NCI-H510A treated with DMSO at 0.1 percent for 48 hours (cell line): ENCODE results near the gene RGS8.

Experiments used
- DNase-seq: peaks from one replicate; lab custom pipeline; 2025; lab: John Stamatoyannopoulos, UW

Gene RGS8

DNA sequence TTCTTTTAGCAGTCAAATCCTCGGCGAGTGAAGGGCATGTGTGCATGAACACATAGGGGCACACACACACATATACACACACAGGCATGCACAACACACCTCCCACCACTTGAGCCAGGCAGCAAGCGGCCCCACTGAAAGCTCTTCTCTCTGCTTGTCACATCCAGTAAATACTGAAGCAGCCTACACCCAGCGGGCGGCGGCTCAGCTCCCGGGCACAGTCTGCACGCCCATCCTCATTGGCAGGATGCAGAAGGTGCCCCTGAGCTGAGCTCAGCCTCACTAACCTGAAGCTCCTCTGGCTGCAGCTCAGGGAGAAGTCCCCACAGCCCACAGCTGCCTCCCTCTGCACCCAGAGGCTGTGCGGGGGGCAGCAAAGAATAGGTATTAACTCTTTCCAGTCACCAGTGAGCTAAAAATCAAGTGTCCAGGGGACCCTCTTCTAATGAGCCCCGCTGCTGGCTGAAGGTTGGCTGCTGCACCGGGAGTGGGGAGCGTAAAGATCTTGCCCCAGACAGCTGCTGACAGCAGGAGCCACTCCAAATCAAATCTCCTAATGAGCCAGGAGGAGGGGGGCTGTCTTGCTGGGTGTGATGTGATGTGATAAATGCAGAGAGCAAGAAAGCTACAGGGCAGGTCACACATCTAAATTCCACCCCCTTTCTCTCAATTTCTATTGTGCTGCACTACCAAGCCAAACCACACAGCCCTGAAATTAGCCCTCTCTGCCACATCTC, 12.5 kb downstream of the RGS8 start:
- peak; percentile 79 for DNase-seq

DNA sequence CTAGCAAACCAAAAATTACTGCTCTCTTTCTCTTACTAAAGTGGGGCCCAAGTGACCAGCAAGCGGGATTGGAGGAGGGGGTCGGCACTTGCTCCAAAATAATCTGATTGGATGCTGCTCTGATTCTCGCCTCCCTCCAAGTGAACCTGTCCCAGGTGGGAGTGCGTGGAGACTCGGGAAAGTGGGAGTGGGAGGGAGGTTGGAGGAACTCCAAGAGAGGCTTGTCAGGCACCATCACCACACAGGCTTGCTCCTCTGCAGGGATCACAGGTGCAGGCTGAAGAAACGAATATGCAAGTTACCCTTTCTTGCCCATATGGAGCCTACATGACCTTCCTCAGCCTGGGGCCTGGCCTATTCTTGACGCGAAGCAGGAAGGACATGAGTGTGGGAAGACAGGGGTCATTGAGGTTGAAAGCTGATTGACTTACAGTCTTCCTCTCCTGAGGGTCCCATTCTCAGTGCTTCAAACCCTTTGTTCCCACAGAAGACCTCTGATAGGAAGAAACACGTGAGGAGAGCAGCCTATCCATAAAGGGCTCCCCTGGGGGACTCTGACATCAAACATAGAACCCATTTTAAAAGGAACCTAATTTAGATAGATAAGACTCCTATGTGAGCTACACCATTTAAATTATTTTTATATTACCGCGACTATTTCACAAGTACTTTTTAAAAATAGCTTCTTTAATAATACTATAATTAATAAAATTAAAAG, 14.2 kb downstream of the RGS8 start:
- DNase-seq = no peak

DNA sequence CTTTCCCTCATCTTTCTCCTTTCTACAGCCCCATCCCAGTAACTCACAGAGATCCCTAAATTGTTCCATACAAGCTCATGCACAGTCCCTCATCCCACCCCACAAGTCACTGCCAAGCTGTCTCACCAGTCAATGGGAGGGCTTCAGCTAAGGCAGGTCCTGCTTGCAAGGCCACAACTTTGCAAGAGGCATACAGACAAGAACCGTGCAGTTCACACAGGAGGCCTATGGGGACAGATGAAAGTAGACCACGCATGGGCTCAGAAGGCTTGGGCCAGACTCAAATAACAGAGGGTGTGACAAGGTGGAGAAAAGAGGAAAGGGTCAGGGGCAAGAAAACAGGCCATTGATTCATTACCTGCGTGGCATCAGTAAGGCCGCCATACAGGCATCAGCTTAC, 15.1 kb downstream of the RGS8 start:
- no peak for DNase-seq

DNA sequence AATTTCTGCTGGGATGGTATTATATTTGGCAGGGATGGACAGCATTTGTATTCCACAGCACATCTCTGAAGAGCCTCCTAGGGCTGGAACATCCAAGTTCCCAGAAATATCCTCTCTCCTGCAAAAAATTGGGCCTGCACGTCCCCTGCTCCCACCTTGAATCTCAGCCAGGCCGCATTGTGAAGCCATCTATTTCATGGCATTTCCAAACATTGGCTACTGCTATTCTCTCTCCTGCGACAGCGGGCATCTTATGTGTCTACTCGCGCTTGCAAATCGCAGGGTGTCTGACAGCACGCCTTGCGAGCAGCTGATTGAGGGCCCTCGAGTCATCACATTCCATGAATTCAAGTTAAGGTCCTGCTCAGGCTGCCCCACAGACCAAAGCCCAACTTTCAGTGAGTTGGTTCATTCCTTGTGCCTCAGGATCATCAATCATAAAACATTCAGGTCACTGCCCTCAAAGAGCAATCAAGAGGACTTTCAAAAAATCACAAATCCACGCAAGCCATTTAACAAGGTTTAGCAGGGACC, 15.8 kb downstream of the RGS8 start:
- DNase-seq = no peak

DNA sequence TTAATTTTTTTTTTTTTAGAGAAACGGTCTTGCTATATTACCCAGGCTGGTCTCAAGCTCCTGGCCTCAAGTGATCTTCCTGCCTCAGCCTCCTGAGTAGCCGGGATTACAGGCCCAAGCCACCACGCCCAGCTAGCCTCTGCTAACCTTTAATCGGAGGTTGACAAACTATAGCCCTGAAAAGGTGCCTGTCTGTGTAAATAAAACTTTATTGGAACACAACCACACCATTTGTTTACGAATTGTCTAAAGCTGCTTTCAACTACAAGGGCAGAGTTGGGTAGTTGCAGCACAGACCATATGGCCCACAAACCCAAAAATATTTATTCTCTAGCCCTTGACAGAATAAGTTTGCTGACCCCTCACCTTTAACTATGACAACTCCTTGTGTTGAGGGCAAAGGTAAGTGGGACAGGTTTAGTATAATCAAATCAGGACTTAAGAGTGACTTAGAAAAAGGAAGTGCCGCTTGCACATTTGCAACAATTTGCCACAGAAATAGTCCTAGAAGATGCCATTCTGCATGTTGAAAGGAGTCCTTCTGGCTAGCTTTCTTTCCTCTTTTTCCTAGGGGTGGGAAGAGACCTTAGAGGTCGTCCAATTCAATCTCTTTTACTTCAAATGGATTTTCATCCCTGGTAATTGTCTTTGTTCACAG, 16.4 kb downstream of the RGS8 start:
- no peak for DNase-seq

DNA sequence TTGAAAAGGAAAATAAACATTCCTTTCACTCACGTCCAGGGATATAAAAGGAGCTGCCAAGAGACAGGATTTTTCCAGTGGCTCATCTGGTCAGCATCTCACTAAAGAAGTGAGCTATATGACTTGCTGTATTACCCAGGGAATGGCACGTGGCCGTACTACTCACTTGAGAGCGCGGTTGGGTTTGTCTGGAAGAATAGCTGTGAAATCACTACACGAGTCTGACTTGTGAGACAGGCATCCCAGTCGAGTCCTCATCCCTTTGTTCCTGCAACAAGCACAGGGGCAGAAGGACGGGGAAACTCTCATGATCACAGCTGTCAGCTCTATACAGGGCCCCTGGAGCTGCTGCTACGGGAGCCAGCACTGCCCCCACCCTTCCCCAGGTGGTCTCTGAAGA, 17.7 kb downstream of the RGS8 start:
- no peak for DNase-seq

DNA sequence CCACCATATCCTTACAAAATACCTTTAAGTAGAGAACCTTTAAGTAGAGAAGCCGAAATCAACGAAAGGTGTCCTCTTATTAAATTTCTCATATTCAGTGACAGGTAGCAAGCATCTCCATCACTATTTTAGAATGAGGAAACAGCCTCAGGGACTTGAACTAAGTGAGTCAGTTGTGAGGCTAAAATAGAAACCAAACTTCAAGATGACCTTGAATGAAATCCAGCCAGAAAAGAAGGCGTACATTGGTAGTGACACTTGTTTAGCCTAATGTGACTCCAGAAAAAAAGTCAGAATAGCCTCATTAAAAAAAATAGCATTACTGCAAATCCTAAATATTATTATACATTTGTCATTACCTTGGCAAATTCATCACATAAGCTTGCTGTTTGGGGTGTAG, 20.1 kb downstream of the RGS8 start:
- no peak for DNase-seq

DNA sequence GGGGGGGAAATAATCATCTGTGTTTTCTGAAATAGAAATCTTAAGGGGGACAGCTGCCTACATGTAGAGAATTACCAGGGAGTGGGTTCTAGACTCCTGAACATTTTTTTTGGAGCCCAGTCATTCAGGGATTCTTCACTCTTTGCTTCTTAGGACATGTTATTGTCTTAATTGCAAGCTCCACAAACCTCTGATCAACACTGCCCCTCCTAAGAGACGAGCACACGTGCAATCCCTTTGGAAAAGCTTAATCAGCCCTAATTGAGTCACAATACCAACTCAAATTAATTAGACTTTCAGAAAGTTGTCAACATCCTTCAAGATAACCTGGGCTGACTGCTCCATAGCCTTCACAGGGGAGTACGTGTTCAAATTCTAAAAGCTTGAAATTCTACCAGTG, 21.4 kb downstream of the RGS8 start:
- DNase-seq = no peak

DNA sequence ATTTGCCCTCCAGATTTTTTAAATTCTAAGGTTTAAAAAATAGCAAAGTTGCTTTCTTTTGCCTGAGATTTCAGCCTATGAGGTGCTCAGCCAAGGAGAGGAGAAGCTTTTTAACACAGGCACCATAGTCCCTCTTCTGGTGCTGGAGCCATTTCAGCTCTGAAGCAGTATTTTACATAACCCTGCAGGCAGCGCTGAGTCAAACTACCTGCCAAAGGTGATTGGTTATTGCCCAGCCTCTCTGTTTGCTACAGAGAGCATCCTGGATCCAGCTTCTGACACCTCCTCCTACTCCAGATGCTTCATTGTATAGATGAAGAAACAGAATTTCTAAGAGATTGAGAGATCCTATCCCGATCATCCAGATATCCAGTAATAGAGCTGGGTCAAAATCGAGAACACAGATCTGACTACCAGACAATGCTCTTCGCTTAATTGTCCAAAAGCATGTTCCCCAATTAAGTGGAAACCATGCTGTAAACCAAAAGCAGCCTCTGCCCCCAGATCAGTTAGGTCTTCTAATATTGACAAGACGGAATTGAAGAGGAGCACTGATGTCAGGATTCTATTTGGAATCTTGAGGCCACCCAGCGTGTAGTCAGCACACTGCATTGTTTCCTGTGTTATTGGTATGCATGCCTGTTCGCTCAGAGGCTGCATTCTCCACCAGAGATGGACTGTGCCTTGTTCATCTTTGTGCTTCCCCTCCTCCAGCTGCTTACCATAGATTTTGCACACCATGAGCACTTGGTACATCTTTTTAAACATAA, 22.1 kb downstream of the RGS8 start:
- peak; percentile 71 for DNase-seq

DNA sequence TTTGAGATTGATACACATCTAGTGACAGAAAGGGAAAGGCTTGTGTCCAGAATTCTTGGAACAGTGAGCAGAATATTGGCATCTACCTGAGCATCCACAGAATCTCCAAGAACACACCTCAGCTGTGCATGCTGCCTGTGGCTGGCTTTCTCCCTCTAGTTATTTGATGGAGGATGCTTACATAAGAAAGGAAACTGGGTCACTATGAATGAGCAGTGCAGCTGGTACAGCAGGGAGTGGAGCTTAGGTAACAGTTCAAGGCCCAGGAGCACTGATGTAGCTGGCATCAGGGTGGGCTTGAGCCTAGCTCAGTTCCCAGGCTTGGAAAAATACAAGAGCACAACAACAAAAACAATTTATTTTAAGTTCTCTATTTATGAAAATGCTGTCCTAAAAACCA, 26.3 kb downstream of the RGS8 start:
- DNase-seq = no peak

DNA sequence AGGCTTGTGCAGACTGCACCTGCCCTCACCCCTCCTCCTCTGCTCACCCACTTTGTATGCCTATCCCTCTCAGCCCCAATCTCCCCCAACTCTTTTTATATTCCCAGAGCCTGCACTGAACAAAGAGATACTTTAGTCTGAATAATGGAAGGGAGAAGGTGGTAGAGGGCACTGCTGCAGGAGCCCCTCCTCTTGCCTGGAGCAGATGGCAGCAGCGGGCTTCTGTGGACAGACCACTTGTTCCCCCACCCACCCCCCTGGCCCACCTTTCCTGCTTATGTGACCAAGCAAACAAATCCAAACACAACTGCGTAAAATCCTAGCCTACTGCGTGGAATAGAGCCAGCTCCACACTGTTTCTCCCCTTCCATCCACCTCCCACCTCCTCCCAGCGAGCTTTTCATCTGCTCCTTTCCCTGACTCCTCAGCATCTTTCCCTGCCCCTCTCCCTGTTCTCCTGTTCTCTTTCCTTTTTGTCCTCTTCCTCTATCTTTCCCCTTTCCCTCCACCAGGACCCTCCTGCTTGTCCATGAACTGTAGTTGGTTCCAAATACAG, 27.5 kb downstream of the RGS8 start:
- DNase-seq = no peak

DNA sequence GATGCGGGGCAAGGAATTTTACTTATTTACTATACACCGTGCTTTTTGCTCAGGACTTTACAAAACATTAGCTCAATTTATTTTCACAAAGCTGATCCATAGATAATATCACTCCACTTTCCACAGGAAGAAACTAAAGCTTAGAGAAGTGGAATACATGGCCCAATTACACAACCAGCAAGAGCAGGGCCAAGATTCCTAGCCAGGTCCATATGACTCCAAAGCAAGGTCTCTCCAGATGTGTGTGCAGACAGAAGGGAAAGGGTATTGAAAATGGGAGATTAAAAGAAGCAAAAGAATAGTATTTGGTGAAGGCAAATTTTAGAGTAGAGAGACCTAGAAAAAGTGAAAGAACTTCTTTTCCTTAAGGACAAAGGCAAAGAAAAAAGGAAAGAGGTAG, 30.4 kb downstream of the RGS8 start:
- no peak for DNase-seq

DNA sequence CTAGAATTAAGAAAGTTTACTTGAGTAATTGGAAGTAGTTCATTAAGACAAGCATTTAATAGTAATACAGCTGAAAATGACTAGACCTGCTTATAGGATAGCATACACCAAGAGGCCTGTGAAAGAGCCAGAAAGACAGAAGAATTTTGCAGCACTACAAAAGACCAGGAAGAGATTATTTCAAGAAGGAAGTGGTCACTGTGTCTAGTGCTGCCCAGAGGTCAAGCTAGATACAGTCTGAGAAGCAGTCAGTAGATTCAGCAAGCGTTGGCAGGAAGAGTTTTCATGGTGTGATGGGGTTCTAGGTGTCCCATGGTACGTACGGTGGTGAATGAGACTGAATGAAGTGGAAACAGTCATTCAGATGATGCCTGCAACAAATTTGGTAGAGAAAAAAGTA, 31.5 kb downstream of the RGS8 start:
- DNase-seq = no peak

DNA sequence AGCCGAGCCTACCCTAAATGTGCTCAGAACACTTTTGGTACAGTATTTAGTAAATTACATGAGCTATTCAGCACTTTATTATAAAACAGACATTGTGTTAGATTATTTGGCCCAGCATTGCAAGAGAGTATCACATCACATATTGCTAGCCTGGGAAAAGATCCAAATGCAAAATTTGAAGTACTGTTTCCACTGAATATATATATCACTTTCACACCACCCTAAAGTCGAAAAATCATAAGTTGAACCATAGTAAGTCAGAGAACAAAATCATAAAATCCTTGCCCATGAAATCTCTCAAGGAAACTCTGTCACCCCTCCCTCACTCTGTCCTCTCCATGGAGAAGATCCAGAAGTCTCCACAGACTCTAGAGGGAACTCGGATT, 33.1 kb downstream of the RGS8 start:
- DNase-seq = no peak

DNA sequence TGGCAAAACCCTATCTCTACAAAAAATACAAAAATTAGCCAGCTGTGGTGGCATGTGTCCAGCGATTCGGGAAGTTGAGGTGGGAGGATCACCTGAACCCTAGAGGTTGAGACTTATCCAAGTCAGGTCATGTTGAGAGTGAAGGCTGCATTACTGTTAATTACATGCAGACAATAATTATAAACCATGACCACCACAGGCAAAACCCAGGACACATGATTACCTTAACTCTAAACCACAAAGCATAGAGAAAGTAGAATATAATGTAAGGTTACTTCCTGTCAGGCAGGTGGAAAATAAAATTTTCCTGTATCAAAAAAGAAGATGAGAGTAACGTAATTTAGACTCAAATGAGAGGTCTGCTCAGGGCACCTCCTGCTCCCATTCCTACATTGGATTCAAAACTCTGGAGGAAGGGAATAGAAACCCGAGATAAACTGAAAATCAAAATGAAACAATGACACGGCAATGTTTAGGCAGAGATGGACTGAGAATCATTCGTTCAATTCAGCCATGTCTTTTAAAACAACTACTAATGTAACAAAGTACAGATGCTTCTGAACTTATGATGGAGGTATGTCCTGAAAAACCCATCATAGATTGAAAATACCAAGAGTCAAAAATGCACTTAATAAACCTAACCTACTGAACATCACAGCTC, 33.6 kb downstream of the RGS8 start:
- DNase-seq = no peak

DNA sequence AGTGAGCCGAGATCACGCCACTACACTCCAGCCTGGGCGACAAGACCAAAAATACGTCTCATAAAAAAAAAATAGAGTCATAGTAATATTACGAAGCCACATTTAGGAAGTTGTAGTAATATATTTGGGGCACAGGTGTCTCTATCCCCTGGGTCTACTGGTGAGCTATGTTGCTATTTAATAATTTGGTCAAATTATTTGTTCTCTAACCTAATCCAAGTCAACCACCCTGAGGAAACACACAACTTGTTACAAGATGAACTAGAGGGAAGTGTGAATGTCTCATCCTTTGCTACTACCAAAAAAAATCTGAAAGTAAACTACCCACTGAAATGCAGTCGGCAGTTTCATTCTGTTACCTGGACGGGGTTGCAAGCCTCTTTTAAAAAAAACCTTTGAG, 35.3 kb downstream of the RGS8 start:
- DNase-seq = no peak

DNA sequence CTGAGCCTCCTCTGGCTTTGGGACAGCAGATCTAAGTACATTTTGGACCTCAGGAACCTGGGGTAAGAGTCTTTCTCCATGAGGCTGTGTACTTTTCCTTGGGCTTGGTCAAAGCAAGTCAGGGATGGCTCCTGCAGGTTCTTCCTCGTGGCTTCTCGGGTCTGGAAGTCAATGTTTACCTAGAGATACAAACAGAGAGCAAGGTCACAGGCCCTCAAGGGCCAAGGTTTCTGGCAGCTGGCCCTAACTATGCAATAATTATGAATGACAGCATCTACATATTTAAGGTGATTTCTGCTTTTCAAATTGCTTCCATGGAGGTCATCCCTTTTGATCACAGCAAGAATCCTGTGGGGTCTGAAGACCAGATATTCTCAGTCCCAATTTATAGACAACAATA, 37.6 kb downstream of the RGS8 start:
- no peak for DNase-seq

DNA sequence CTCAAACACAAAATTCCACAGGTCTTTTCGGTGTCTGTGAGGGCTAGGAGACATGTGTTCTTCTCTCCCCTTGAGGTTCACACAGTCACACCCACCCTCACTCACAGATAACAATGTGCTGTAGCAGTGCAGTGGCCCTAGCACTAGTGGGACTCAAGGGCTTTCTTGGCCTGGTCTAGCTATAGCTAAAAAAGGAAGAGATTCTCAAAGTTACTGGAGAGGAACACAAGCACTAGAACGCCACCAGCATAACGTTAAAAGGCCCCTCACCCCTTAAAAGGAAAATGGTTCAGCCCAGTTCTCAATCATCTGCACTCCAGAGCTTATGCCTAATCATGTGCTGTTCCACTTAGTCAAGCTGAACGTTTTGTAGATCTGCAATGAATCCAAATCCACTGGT, 39.5 kb downstream of the RGS8 start:
- DNase-seq = no peak

DNA sequence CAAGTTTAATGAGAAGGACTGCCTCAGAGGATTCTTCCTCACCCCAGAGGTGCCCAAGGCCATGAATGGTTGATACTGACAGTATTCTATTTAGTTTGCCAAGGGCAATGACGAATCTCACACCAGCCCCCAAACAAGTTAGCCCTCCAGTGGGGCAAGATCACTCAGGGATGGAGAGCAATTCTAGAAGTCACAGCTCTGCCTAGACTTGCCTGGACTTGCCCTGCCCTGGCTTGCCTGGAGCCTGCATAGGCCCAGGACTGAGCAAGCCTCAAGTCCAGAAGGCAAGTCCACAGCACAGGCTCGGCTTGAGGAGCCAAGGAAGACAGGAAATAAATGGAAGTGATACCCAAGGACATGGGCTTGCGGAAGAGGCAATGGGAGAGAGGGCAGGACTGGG, 40.7 kb downstream of the RGS8 start:
- DNase-seq = peak; percentile 55

DNA sequence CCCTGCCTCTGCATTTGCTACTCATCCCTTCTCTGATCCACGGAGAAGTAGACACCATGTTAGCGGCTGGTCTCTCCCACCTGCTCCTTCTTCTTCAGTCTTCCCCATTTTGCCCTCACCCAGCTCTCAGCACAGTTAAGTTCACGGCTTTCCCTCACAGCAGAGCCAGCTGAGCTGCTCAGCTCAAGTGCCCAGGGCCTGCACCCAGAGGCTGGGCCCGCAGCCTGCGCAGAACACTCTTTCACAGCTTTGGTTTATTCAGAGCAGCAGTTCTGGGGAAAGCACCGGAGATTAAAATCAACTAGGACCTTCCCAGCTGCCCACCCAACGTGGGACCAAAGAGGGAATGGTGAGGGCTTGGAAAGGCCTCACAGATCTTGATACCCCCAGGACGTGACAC, 41.9 kb downstream of the RGS8 start:
- no peak for DNase-seq

DNA sequence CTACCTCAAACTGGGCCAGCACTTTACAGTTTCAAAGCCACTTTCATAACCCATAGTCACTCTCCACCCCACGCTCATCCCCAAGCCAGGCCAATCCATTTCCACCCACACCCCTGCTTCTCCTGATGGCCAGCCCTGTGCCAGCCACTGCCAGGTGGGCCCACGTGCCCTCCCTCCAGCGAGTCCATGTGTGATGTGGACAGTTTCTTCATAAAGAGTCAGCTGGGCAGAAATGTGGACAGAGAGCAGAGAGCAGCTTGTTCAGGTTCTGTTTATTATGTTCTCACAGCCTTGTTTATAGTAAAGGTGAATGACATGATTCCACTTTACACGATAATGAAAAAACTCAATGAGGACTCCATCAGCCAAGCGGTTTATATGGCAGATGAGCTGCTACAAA, 42.8 kb downstream of the RGS8 start:
- DNase-seq = peak; percentile 31

DNA sequence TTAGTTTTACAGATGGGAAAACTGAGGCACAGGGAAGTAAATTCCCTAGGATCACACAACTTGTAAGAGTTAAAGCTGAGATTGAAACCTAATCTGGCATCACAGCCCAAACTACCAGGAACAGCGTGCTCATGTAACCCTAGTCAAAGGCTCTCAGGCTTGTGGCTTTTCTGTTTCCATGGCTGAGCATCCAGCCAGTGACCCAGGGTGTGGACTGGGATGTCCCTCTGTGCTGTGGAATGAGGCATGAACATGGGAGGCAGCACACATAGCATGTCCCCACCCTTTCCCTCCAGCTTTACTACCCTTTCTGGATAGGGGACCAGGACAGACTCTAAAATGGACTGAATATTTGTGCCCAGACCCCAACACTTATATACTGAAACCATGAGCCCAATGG, 45.1 kb downstream of the RGS8 start:
- DNase-seq = no peak
